Measurements from ENCODE around the gene SDC3.

SDC3 gene

GRCh38 chr1:30916296-30916695, 7.7 kb upstream of the SDC3 start:
- in situ Hi-C loops (cut with MboI; ENCODE audit: low sequenced_read_pairs, unreplicated experiment), result loop anchor here (10.0 kb wide), 1 partner anchor 191 kb away; the partner anchor contains the start of gene MATN1
- no peak for DNase-seq (ENCODE audit: low spot score)
- no peak for TF ChIP-seq CTCF (IDR thresholded peaks at IDR 0.05; ENCODE audit: borderline replicate concordance, control extremely low read depth, extremely low read depth, insufficient read depth, missing control alignments)

- in situ Hi-C loops (cut with MboI; ENCODE audit: low sequenced_read_pairs, unreplicated experiment), result loop anchor here (10.0 kb wide), 1 partner anchor 191 kb away; the partner anchor contains the start of gene MATN1
- DNase-seq (ENCODE audit: low spot score), result no peak
These were observed 7.1 kb upstream of the SDC3 start for GRCh38 chr1:30915491-30916230.

GRCh38 chr1:30914931-30915330, 6.4 kb upstream of the SDC3 start:
- no peak for TF ChIP-seq CTCF (IDR thresholded peaks at IDR 0.05; ENCODE audit: borderline replicate concordance, control extremely low read depth, extremely low read depth, insufficient read depth, missing control alignments)
- in situ Hi-C loops (cut with MboI; ENCODE audit: low sequenced_read_pairs, unreplicated experiment), result loop anchor here (5.0 to 10.0 kb wide), 2 partner anchors 113 to 190 kb away; partner anchors contain the start of gene MATN1

More at GRCh38 chr1:30915491-30916230, 7.1 kb upstream of the SDC3 start:
- no peak for TF ChIP-seq CTCF (IDR thresholded peaks at IDR 0.05; ENCODE audit: borderline replicate concordance, control extremely low read depth, extremely low read depth, insufficient read depth, missing control alignments)

GRCh38 chr1:30914587-30914922, 6.0 kb upstream of the SDC3 start:
- no peak for TF ChIP-seq CTCF (IDR thresholded peaks at IDR 0.05; ENCODE audit: borderline replicate concordance, control extremely low read depth, extremely low read depth, insufficient read depth, missing control alignments)
- in situ Hi-C loops (cut with MboI; ENCODE audit: low sequenced_read_pairs, unreplicated experiment), result loop anchor here (5.0 to 10.0 kb wide), 2 partner anchors 112 to 190 kb away; partner anchors contain the start of gene MATN1
- no peak for DNase-seq (ENCODE audit: low spot score)

More at GRCh38 chr1:30914931-30915330, 6.4 kb upstream of the SDC3 start:
- no peak for DNase-seq (ENCODE audit: low spot score)

- no peak for DNase-seq (ENCODE audit: low spot score)
- in situ Hi-C loops (cut with MboI; ENCODE audit: low sequenced_read_pairs, unreplicated experiment), result loop anchor here (5.0 to 10.0 kb wide), 2 partner anchors 111 to 188 kb away; partner anchors contain the start of gene MATN1
- TF ChIP-seq CTCF (IDR thresholded peaks at IDR 0.05; ENCODE audit: borderline replicate concordance, control extremely low read depth, extremely low read depth, insufficient read depth, missing control alignments), result no peak
These were observed 4.5 kb upstream of the SDC3 start for GRCh38 chr1:30912913-30913652.

- in situ Hi-C loops (cut with MboI; ENCODE audit: low sequenced_read_pairs, unreplicated experiment), result loop anchor here (5.0 to 10.0 kb wide), 2 partner anchors 110 to 187 kb away; partner anchors contain the start of gene MATN1
- no peak for DNase-seq (ENCODE audit: low spot score)
These were observed 3.7 kb upstream of the SDC3 start for GRCh38 chr1:30912224-30912623.

More at GRCh38 chr1:30912224-30912623, 3.7 kb upstream of the SDC3 start:
- no peak for TF ChIP-seq CTCF (IDR thresholded peaks at IDR 0.05; ENCODE audit: borderline replicate concordance, control extremely low read depth, extremely low read depth, insufficient read depth, missing control alignments)
